Hematopoietic multipotent progenitor cell treated with erythropoietin and hydrocortisone succinate and interleukin-3 and kit ligand, for 4 days (in vitro differentiated cells): ENCODE results near the gene GGT7.
"Not testable (repeated sequence)": the region's sequence is repeated elsewhere in the genome, so short reads cannot be mapped to it uniquely, and the experiment has no call there.

Experiments
- DNase-seq: peaks from one replicate; pipeline ENCODE4 v3.0.0-alpha.2; 2015

The GGT7 gene

DNA sequence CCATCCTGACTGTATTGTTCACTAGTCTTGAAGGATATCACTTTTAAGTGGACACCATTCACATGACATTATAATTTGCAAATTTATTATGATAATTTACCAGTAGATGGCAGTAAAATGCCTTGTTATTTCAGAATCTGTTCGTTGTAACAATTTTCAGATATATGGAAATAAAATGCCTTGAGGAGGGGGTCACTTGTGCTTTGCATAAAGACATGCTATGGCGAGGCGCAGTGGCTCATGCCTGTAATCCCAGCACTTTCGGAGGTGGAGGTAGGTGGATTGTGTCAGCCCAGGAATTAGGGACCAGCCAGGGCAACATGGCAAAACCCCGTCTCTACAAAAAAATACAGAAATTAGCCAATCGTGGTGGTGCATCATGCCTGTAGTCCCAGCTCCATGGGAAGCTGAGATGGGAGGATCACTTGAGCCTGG, 38.2 kb downstream of the GGT7 start:
- DNase-seq, result peak; percentile 80

DNA sequence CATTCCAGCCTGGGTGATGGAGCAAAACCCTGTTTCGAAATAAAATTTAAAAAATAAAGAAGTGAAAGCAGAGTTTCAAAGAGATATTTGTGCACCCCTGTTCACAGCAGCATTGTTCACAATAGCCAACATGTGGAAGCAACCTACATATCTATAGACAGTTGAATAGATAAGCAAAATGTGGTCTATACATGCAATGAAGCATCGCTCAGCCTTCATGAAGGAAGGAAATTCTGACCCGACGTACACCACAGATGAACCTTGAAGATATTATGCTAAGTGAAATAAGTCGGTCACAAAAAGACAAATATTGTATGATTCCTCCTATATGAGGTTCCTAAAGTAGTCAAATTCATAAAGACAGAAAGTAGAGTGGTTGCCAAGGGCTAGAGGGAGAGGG, 40.7 kb downstream of the GGT7 start:
- peak; percentile 85 for DNase-seq

DNA sequence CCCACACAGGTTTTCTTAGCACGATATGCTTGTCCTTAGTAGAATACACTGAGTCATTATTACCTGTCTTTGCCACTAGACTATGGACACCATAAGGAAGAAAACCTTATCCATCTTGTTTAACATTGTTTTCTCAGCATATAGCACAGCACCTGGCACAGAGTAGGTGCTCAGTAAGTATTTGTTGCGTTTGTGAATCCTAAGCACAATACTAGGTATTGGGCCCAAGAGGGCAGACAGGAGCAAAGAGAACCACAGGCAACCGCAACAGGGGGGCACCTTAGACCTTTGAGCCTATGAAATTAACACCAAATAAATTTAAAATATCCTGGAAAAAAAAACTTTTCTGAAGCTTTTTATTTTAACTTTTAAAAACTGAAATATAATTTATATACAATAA, 43.5 kb downstream of the GGT7 start:
- peak; percentile 22 for DNase-seq

DNA sequence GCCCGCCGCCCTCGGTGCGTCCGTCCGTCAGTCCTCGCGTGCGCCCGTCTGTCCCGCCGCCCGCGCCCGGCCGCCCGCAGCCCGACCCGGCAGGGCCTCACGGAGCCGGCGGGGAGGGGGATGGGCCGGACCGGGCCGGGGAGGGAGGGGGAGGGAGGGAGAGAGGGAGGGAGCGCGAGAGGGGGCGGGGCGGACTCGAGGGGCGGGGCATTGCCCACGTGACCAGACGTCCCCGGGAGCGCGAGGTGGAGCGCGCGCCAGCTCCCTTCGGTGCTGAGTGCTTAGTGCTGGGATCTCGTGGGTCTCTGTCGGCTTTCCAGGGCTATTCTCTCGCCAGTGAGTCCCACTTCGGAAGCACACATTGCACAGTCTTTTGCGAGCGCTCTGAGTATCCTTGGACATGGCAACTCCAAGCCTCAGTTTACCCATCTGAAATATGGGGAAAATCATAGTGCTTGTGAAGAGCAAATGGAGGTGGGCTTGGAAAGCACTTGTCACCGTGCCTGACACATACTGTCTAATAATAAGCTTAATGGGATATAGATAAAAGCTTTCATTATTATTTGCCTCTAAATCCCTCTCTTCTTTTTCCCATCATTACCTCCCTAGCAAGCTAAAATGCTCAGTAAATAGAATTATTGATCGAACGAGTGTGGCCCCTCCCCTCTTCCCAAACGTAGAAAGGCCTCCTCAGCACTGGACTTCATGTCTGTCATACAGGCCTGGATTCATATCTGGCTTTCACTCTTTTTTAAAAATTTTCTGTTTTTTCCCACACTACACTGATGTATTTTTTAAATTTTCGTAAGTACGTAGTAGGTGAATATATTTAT, 46.9 kb downstream of the GGT7 start, which contains the start of gene NCOA6:
NCOA6 (minus strand) TSS at position 122 of the 833 bp plus-strand sequence. CDS start 43,296 bp downstream, outside the sequence.
- peak; percentile 92 for DNase-seq

DNA sequence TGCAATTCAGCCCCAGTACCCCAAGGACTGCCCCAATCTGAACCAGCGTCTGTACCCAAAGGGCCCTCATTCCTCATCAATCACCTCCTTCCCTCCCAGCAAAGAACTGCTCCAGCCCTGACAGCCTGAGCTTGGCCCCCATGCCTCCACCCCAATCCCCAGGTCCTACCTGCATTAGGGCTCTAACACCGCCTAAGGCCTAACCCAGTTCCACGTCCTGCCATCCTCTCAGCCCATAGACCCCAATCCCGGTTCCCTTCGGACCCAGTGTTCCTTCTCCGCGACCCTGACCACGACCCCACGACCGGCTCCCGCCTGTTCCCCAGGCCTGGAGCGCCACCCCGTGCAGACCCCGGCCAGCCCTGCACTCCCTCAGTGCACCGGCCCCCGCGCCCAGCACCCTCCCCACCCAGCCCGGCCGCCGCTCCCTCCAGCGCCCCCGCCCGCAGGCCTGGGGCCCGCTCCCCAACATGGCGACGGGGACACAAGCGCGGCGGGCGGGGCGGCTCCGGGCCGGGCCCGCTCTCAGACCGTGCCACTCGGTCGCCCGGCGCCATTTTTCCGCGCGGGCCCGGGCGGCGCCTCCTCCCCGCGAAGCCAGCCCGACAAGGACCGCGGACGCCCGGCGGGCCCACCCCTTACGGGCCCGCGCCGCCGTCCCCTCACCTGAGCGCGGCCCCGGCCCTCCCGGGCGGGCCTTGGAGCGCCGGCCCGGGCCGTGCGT, 47.7 kb downstream of the GGT7 start:
- DNase-seq, result peak; percentile 82

DNA sequence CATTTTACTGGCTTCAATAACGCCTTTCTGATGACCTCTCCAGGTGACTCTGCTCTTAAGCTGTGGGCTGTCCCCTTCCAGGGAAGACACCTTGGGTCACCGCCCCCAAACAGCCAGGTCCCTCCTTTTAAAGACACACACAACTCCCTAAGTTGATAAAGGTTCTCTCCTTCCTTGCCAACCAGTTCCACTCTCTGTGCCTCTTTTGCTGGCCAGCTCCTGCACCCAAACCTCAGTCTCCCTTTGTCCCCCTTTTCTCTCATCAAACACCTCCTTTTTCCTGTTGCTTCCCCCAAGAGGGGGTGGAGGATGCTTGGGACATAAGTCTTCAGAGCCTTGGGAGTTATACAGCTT, 48.2 kb downstream of the GGT7 start:
- peak; percentile 86 for DNase-seq

DNA sequence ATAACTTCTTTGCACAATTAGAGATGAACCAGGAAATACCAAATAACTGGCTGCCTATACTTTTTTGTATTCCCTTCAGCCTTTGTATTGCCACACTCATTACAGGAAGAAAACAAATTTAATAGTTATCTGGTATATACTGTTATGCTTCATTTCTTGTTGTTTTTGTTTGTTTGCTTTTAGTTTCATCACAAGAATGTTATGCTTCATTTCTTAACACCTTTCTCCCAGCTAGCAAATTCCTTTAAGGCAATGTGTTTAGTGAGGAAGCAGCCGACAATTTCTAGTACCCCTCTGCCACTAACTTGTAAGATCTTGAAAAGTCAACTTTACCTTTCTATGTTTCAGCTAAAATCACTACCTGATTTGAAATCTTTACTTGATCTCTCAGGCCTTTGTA, 48.6 kb downstream of the GGT7 start:
- no peak for DNase-seq

DNA sequence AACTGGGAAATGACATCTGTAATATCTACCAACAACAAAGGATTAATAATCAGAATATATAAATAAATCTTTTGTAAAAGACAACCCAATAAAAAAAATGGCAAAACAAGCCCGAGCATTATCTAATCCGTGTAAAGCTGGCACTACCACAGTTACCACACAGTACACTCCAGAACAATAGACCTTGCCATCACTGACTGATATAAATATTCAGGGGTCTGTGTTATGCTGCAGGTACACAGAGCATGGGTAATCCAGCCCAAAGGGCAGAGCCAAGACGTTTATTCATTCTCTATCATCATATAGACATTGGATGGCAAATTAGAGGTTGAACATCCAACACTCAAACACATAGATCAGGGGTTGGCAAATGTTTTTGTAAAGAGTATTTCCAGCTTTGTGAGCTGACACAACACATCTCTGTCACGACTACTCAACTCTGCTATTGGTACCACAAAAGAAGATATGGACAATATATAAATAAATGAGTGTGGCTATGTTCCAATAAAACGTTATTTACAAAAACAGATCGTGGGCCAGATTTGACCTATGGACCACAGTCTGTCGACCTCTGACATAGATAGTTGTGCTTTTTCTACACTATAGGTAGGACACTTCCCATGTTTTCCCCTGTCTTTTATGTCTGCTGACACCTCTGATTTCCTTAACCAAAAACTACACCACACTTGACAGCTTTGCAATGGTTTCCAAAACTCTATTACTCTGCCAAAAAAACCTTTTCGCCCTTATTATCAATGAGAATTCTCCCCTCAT, 51.7 kb downstream of the GGT7 start:
- no peak for DNase-seq

DNA sequence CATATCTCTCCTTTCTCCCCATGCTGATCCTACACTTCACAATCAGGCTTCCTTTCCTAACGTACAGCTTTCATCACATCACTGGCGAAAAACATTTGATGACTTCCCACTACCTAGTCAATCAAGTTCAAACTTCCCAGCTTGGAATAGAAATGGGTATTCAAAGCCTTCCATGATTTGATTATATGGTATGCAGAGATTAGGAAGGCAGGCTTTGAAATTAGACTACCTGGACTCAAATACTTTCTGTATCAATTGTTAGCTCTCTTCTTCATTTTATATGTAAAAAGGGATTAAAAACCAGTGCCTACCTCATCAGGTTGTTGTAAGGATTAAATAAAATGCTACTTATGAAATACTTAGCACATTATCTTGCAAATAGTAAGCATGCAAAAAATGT, 54.9 kb downstream of the GGT7 start:
- no peak for DNase-seq

DNA sequence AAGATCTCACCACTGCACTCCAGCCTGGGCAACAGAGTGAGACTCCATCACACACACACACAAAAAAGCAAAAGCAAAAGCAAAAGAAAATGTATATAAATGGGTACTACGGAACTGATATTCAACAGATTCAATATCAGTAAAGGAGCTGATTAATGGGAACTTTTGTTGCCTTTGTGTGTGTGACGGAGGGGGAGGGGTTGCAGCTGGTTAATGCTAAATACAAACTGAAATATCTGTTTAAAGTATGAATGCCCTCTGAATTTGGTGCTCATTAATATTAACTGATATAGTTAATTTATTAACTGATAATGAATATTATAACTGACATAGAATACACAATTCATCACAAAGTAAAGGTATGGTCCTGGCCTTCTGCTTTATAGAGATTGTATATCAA, 55.6 kb downstream of the GGT7 start:
- no peak for DNase-seq

DNA sequence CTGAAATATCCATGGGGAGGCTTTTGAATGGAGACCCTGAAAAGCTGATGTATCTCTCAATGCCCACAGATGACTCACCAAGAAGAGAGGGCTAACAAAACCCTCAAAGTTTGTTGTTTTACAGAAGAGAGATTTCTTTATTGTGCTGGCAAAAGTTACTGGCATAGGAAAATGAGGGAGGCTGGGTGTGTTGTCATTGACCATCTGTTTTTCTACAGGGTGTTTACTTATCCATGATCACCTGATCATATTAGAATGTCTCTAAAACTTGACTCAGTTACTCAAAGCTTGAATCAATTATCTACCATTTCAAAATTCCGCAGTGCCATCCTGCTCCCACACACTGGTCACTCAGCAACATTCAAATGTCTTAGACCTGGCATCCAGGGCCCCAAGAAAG, 57.0 kb downstream of the GGT7 start:
- no peak for DNase-seq

DNA sequence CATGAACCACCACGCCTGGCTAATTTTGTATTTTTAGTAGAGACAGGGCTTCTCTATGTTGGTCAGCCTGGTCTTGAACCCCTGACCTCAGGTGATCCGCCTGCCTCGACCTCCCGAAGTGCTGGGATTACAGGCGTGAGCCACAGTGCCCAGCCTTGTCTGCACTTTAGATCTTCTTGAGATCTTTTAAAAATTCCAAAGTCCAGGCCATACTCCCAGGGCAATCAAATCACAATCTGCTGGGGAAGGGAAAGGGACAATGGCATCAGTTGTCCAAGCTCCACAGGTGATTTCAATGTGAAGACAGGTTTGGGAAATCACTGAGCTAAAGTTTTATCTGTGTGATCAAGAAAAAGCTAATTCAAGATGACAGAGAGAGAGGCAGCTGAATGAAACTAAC, 64.1 kb downstream of the GGT7 start:
- DNase-seq, result no peak

DNA sequence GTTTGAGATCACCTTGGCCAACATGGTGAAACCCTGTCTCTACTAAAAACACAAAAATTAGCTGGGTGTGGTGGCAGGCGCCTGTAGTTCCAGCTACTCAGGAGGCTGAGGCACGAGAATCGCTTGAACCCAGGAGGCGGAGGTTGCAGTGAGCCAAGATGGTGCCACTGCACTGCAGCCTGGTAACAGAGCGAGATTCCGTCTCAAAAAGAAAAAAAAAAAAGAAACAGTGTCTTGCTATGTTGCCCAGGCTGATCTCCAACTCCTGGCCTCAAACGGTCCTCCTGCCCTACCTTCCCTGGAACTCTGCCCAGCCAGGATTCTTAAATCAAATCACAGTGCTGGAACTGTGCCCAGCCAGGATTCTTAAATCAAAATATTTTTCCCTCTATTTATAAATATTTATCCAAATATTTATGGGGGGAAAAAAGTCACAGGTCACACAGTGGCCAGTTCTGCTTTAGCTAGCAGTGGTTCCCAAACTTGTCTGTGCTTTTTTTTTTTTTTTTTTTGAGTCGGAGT, 64.7 kb downstream of the GGT7 start:
- DNase-seq, result not testable (repeated sequence)

DNA sequence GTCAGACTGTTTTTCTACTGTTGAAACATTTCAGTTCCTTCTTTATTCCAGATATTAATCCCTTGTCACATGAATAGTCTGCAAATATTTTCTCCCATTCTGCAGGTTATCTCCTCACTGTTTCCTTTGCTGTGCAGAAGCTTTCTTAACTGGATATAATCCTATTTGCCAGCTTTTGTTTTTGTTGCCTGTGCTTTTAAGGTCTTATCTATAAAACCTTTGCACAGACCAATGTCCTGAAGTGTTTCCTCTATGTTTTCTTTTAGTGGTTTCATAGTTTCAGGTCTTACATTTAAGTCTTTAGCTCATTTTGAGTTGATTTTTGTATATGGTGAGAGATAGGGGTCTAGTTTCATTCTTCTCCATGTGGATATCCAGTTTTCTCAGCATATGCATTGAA, 66.4 kb downstream of the GGT7 start:
- peak; percentile 52 for DNase-seq

DNA sequence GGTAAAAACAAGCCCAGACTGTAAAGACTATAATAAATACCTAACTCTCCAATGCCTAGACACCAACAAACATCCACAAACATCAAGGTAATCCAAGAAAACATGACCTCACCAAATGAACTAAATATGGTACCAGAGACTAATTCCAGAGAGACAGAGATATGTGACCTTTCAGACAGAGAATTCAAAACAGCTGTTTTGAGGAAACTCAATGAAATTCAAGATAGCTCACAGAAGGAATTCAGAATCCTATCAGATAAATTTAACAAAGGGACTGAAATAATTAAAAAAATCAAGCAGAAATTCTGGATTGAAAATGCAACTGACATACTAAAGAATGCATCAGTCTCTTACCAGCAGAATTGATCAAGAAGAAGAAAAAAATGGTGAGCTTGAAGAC, 73.8 kb downstream of the GGT7 start:
- DNase-seq, result no peak

DNA sequence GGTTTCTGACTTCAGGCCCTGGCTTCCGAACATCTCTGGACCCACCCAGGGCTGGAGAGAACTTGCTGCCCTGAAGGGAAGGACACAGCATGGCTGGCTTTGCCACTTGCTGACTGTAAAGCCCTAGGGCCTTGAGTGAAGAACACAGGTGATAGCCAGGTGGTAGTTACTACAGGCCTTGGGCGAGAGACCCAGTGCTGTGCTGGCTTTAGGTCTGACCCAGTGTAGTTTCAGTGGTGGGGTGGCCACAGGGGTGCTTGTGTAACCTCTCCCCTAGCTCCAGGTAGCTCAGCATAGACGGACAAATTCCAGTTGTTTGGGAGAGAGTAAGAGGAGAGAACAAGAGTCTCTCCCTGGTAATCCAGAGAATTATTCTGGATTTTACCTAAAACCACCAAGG, 74.3 kb downstream of the GGT7 start:
- DNase-seq, result no peak

DNA sequence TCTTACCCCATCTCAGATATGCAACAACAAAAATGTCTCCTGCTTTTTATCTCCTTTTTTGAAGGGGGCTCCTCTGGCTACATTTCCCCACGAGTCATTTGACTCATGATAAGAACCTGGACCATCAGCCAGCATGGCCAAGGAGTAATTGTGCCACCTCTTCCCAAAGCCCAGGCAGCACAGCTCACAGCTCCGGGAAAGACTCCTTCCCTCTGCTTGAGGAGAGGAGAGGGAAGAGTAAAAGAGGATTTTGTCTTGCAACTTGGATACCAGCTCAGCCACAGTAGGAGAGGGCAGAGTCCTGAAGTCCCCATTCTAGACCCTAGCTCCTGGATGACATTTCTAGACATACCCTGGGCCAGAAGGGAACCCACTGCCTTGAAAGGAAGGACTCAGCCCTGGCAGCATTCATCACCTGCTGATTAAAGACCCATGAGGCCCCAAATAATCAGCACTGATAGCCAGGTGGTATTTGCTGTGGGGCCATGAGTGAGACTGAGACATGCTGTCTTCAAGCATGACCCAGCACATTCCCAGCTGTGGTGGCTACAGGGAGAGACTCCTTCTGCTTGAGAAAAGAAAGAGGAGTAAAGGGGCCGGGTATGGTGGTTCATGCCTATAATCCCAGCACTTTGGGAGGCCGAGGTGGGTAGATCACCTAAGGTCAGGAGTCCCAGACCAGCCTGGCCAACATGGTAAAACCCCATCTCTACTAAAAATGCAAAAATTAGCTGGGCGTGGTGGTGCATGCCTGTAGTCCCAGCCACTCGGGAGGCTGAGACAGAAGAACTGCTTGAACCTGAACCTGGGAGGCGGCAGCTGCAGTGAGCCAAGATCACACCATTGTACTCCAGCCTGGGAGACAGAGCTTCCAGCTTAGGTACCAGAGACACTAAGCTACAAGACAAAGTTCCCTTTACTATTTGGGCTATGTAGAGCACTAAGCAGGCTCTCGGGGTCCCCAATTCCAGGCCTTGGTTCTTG, 75.4 kb downstream of the GGT7 start:
- peak; percentile 22 for DNase-seq
